H1 (cell line): Measurements from ENCODE around the gene STK31. TPM values are rescaled to one million over a fixed set of nuclear protein-coding genes. Genes with fewer than 3 reads are reported as not detected.

Source experiments
- BCL11A ChIP-seq, 2 experiments: IDR thresholded peaks; one replicate each; pipeline ENCODE4 v1.6.1; 2011; ENCODE audit warnings: low read depth in 2 of 2, low read length in 2 of 2, mild to moderate bottlenecking in 2 of 2
- EP300 ChIP-seq, 2 experiments: IDR thresholded peaks; 1 replicate in 1 of 2; 2 replicates in 1 of 2; pipeline ENCODE4 v1.6.1; 2011 to 2012; ENCODE audit warnings: low read depth in 2 of 2, low read length in 2 of 2, mild to moderate bottlenecking in 2 of 2, borderline replicate concordance in 1 of 2, inconsistent platforms in 1 of 2, moderate library complexity in 1 of 2
- GABPA ChIP-seq: IDR thresholded peaks from 2 replicates; pipeline ENCODE4 v1.6.1; 2011; ENCODE audit warnings: mild to moderate bottlenecking, low read length, moderate library complexity, borderline replicate concordance; ENCODE audit not compliant: insufficient read depth
- RBBP5 ChIP-seq: IDR thresholded peaks from 2 replicates; pipeline ENCODE4 v1.7.1; 2012; ENCODE audit warnings: low read depth, mild to moderate bottlenecking, inconsistent platforms, low read length, moderate library complexity, borderline replicate concordance
- polyA plus RNA-seq, 7 experiments: library from polyadenylated mRNA; depleted of rRNA in 3 of 7; stranded (reverse) in 5 of 7; unstranded in 2 of 7; fragments of >200 nt in 5 of 7; fragments of 200-250 nt in 2 of 7; gene quantifications; 1 replicate in 5 of 7; 2 replicates in 1 of 7; 4 replicates in 1 of 7; pipeline versions ENCODE4 v1.2.1 to v1.2.3, GENCODE V29; 2011 to 2013; ENCODE audit warnings: missing spikeins in 2 of 7, mixed read lengths in 2 of 7
- total RNA-seq: library from RNA; stranded (reverse); fragmentation: NEBNext Ultra II Directional; extraction: Animal tissue kit (Norgen Biotek cat#: 25700); gene quantifications from 2 replicates; pipeline ENCODE4 v1.2.1, GENCODE V29; 2021

Gene STK31
- total and polyA plus RNA-seq, 2 of the 8 experiments (the other 6 are each of a cell fraction or from before 2014, with no cell fraction given): 0.15 to 0.32 TPM

- TF ChIP-seq GABPA (no peak), RBBP5 (no peak), BCL11A (IDR thresholded peaks at IDR 0.05; ENCODE audit: low read depth in 2 of 2, low read length in 2 of 2) (no peak), EP300 (IDR thresholded peaks at IDR 0.05; ENCODE audit: borderline replicate concordance in 1 of 2, low read depth in 2 of 2, low read length in 2 of 2) (no peak)
Measured at GRCh38 chr7:23721456-23721855, 11.4 kb downstream of the STK31 start (continued).
